Left lung (tissue), 10 donors: Measurements from ENCODE around the gene MRM3. TPM values are rescaled to one million over a fixed set of nuclear protein-coding genes. Genes with fewer than 3 reads are reported as not detected.
"Not testable (repeated sequence)": the region's sequence is repeated elsewhere in the genome, so short reads cannot be mapped to it uniquely, and the experiment has no call there.

Experiments used
- ATAC-seq: fragments of 200-7000 bp; cut with Tn5 transposase; one replicate; pipeline ENCODE4 v1.9.1; 2020; ENCODE audit warnings: moderate library complexity
- DNase-seq, 4 donors: peaks; one replicate each; pipeline ENCODE4 v3.0.0-alpha.2; 2013 to 2020
- H3K27ac ChIP-seq, 2 donors: fragments of 200-600 bp; sonication (generic) in 1 of 2; one replicate each; pipeline versions ENCODE4 v1.5.0 to v1.8.0; 2020 to 2021
- H3K27me3 ChIP-seq, 2 donors: fragments of 200-600 bp; sonication (generic) in 1 of 2; one replicate each; pipeline versions ENCODE4 v1.5.0 to v1.8.0; 2020 to 2021
- H3K36me3 ChIP-seq, 2 donors: fragments of 200-600 bp; sonication (generic) in 1 of 2; one replicate each; pipeline versions ENCODE4 v1.5.0 to v1.8.0; 2020 to 2021
- H3K4me1 ChIP-seq, 2 donors: fragments of 200-600 bp; one replicate each; pipeline ENCODE4 v1.8.0; 2021
- H3K4me3 ChIP-seq, 2 donors: fragments of 200-600 bp; sonication (generic) in 1 of 2; one replicate each; pipeline versions ENCODE4 v1.5.0 to v1.8.0; 2020 to 2021; ENCODE audit warnings: mild to moderate bottlenecking in 1 of 2
- H3K9me3 ChIP-seq, 2 donors: fragments of 200-600 bp; sonication (generic) in 1 of 2; one replicate each; pipeline versions ENCODE4 v1.5.0 to v1.8.0; 2020 to 2021
- CTCF ChIP-seq, 2 donors: fragments of 200-600 bp; sonication (generic) in 1 of 2; IDR thresholded peaks; one replicate each; pipeline versions ENCODE4 v1.5.0 to v1.8.0; 2021; ENCODE audit warnings: antibody characterized with exemption in 2 of 2
- intact Hi-C, 2 donors: fragments of 100-400 bp; cut with DNase I; formaldehyde crosslinking; loops; one replicate each; pipeline versions ENCODE4 v1.11.2 to v1.14.2; 2022
- polyA plus RNA-seq, 6 donors: library from polyadenylated mRNA; unstranded; fragments of 120-200 nt; gene quantifications; one replicate each; pipeline ENCODE4 v1.2.1, GENCODE V29; 2013; ENCODE audit not compliant: insufficient read length in 6 of 6
- total RNA-seq, 2 donors: library from RNA; stranded (reverse); fragmentation: NEBNext Ultra II Directional; extraction: Animal tissue kit (Norgen Biotek cat#: 25700); gene quantifications; one replicate each; pipeline ENCODE4 v1.2.1, GENCODE V29; 2021
- donor health status: DM: no; HTN: yes; CAD: no.
- donor health status: DM: no; HTN: no; CAD: no.

Gene MRM3
- total and polyA plus RNA-seq, 8 donors, result 8.9 to 16.5 (median 15.6) TPM

- intact Hi-C loops, result no loop called here
- Histone ChIP-seq H3K4me1 (no peaks in the 10 kb centered on the region), H3K4me3 (no peak overlapping the region), H3K9me3 (no peaks in the 10 kb centered on the region), H3K27me3 (no peaks in the 10 kb centered on the region), H3K36me3 (peaks cover 0 to 29% of the 10 kb centered on the region in 2 donors), H3K27ac (no peak overlapping the region)
- TF ChIP-seq CTCF (IDR thresholded peaks at IDR 0.05), result no peak
- ATAC-seq (no peak), DNase-seq (no peak)
Measured at GRCh38 chr17:823501-823902, 41.3 kb downstream of the MRM3 start.

GRCh38 chr17:824378-824777, 42.2 kb downstream of the MRM3 start:
- TF ChIP-seq CTCF (IDR thresholded peaks at IDR 0.05), result no peak
- Histone ChIP-seq H3K36me3 (peaks cover 0 to 20% of the 10 kb centered on the region in 2 donors), H3K27ac (no peak overlapping the region), H3K27me3 (no peaks in the 10 kb centered on the region), H3K9me3 (no peaks in the 10 kb centered on the region), H3K4me1 (no peaks in the 10 kb centered on the region), H3K4me3 (no peak overlapping the region)
- ATAC-seq (no peak), DNase-seq (no peak)
- intact Hi-C loops, result no loop called here

DNA sequence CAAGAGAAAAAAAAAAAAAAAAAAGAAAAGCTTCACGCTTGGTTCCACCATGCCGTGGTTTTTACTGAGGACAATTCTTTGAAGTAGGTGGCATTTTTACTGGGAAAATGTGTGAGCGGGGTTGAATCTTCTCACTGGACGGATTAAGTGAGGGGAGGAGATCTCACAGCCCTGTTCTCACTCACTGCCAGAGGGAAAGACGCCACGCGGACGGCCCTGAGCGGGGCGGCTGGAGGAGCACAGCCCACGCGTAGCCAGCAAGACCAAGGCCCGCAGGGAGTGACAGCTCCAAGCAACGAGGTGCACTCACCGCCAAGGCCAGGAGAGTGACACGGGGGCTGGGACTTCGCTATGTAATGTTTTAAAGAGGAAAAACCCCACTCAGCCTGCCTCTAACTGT, 43.1 kb downstream of the MRM3 start:
- Histone ChIP-seq H3K4me1 (no peaks in the 10 kb centered on the region), H3K9me3 (no peaks in the 10 kb centered on the region), H3K27me3 (no peaks in the 10 kb centered on the region), H3K27ac (no peak overlapping the region), H3K36me3 (peaks cover 0 to 18% of the 10 kb centered on the region in 2 donors), H3K4me3 (no peak overlapping the region)
- intact Hi-C loops, result no loop called here
- ATAC-seq, result no peak
- TF ChIP-seq CTCF (IDR thresholded peaks at IDR 0.05), result no peak
- DNase-seq, result no peak

DNA sequence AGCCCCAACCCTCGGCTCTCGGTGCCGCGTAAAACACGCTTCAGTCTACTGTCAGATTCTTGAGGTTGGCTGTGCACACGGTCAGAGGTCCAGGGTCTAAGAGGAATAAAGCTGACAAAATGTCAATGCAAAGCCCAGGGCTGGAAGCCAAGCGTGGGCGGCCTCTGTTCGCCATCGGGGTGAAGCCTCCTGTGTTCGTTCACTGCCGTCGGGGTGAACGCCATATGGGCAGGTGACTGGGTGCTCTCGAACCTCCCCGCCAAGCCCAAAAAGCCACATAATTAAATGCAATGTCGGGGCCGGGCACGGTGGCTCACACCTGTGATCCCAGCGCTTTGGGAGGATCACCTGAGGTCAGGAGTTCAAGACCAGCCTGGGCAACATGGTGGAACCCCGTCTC, 44.6 kb downstream of the MRM3 start:
- Histone ChIP-seq H3K27me3 (no peaks in the 10 kb centered on the region), H3K4me3 (no peak overlapping the region), H3K27ac (no peak overlapping the region), H3K4me1 (peaks cover 0 to 3% of the 10 kb centered on the region in 2 donors), H3K9me3 (peaks cover 0 to 4% of the 10 kb centered on the region in 2 donors), H3K36me3 (peaks cover 0 to 14% of the 10 kb centered on the region in 2 donors)
- TF ChIP-seq CTCF (IDR thresholded peaks at IDR 0.05), result no peak
- DNase-seq (no peak), ATAC-seq (no peak)
- intact Hi-C loops, result no loop called here

DNA sequence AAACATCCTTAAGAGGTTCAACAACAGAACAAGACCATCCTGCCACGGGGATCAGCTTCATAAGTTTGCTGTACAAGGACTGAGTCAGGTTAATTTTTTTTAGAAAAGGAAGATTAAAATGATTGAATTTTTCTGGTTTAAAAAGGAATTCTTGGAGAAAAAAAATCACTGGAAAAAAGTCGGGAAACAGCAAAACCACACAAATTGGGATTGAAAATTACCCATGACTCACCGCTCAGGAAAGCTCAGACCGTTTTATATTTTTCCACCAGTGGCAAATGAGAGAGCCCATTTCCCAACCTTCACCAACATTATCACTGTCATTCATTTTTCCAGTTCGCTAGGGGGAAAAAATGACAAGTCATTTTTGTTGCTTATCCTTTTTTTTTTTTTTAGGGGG, 46.6 kb downstream of the MRM3 start:
- Histone ChIP-seq H3K9me3 (peaks cover 0 to 7% of the 10 kb centered on the region in 2 donors), H3K4me3 (no peak overlapping the region), H3K36me3 (no peaks in the 10 kb centered on the region), H3K4me1 (peaks cover 0 to 3% of the 10 kb centered on the region in 2 donors), H3K27me3 (no peaks in the 10 kb centered on the region), H3K27ac (no peak overlapping the region)
- intact Hi-C loops, result no loop called here
- DNase-seq, result no peak
- no peak for ATAC-seq
- no peak for TF ChIP-seq CTCF (IDR thresholded peaks at IDR 0.05)

- H3K4me3 ChIP-seq, DNase-seq, intact Hi-C loops, H3K27me3 ChIP-seq, H3K27ac ChIP-seq, H3K36me3 ChIP-seq, ATAC-seq, H3K4me1 ChIP-seq, H3K9me3 ChIP-seq: not testable (repeated sequence)
Measured at GRCh38 chr17:829614-830013, 47.5 kb downstream of the MRM3 start.
